ENCODE results near the gene OSTN. TPM values are rescaled to one million over a fixed set of nuclear protein-coding genes. Genes with fewer than 3 reads are reported as not detected.
"Not testable (repeated sequence)": the region's sequence is repeated elsewhere in the genome, so short reads cannot be mapped to it uniquely, and the experiment has no call there.

OSTN gene
- total RNA-seq, 1 experiment from 2014 or later = not detected

- BruUV-seq (replicated peaks); ATAC-seq; H3K4me3 ChIP-seq (replicated peaks in 1 of 2; ENCODE audit: low read depth in 1 of 2, low read length in 2 of 2): not testable (repeated sequence)
Measured at GRCh38 chr3:191185382-191185781, 13.7 kb upstream of the OSTN start.

GRCh38 chr3:191188246-191188645, 10.8 kb upstream of the OSTN start:
- H3K27me3 ChIP-seq (ENCODE audit: insufficient read depth, low read length); H3K4me1 ChIP-seq (ENCODE audit: control insufficient read depth in 1 of 2, insufficient read depth in 2 of 2, low read length in 2 of 2); H3K27ac ChIP-seq (ENCODE audit: low read depth, low read length); H3K9me2 ChIP-seq (ENCODE audit: insufficient read depth); RAD21 ChIA-PET (ENCODE audit: low non-redundant PET in 1 of 2, low total read pairs in 2 of 2, uncharacterized antibody in 2 of 2, unreplicated experiment in 2 of 2); ATAC-seq; H3K79me2 ChIP-seq (ENCODE audit: insufficient read depth, low read length); BruUV-seq (replicated peaks); POLR2A ChIA-PET; H3K9me3 ChIP-seq (ENCODE audit: control insufficient read depth in 1 of 2, insufficient read depth in 1 of 2, low read depth in 1 of 2, low read length in 2 of 2); CTCF ChIA-PET; H4K20me1 ChIP-seq (ENCODE audit: insufficient read depth); H2AFZ ChIP-seq (ENCODE audit: low read depth, low read length, poor library complexity, severe bottlenecking); DNase-seq (ENCODE audit: low read depth, low spot score); intact Hi-C loops (cut with micrococcal nuclease); H3K4me2 ChIP-seq (ENCODE audit: low read length); H3K9ac ChIP-seq (ENCODE audit: low read length); H3K4me3 ChIP-seq (replicated peaks in 1 of 2; ENCODE audit: low read depth in 1 of 2, low read length in 2 of 2); H3K36me3 ChIP-seq (ENCODE audit: control insufficient read depth in 1 of 2, insufficient read depth in 2 of 2, low read length in 2 of 2): not testable (repeated sequence)

More at GRCh38 chr3:191185382-191185781, 13.7 kb upstream of the OSTN start:
- H3K9me3 ChIP-seq (ENCODE audit: control insufficient read depth in 1 of 2, insufficient read depth in 1 of 2, low read depth in 1 of 2, low read length in 2 of 2); H3K36me3 ChIP-seq (ENCODE audit: control insufficient read depth in 1 of 2, insufficient read depth in 2 of 2, low read length in 2 of 2); H3K9ac ChIP-seq (ENCODE audit: low read length); H3K4me2 ChIP-seq (ENCODE audit: low read length); H3K27me3 ChIP-seq (ENCODE audit: insufficient read depth, low read length); intact Hi-C loops (cut with micrococcal nuclease); RAD21 ChIA-PET (ENCODE audit: low non-redundant PET in 1 of 2, low total read pairs in 2 of 2, uncharacterized antibody in 2 of 2, unreplicated experiment in 2 of 2); DNase-seq (ENCODE audit: low read depth, low spot score); H3K9me2 ChIP-seq (ENCODE audit: insufficient read depth); H4K20me1 ChIP-seq (ENCODE audit: insufficient read depth); H2AFZ ChIP-seq (ENCODE audit: low read depth, low read length, poor library complexity, severe bottlenecking); H3K27ac ChIP-seq (ENCODE audit: low read depth, low read length); H3K4me1 ChIP-seq (ENCODE audit: control insufficient read depth in 1 of 2, insufficient read depth in 2 of 2, low read length in 2 of 2); CTCF ChIA-PET; H3K79me2 ChIP-seq (ENCODE audit: insufficient read depth, low read length); POLR2A ChIA-PET: not testable (repeated sequence)

DNA sequence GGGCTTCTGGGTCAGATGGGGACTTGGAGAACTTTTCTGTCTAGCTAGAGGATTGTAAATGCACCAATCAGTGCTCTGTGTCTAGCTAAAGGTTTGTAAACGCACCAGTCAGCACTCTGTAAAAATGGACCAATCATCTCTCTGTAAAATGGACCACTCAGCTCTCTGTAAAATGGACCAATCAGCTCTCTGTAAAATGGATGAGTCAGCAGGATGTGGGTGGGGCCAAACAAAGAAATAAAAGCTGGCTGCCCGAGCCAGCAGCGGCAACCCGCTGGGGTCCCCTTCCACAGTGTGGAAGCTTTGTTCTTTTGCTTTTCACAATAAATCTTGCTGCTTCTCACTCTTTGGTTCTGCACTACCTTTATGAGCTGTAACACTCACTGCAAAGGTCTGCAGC, 6.8 kb upstream of the OSTN start:
- H3K4me3 ChIP-seq (replicated peaks in 1 of 2; ENCODE audit: low read depth in 1 of 2, low read length in 2 of 2); ATAC-seq; intact Hi-C loops (cut with micrococcal nuclease); H2AFZ ChIP-seq (ENCODE audit: low read depth, low read length, poor library complexity, severe bottlenecking); H3K27ac ChIP-seq (ENCODE audit: low read depth, low read length); CTCF ChIA-PET; H4K20me1 ChIP-seq (ENCODE audit: insufficient read depth); DNase-seq (ENCODE audit: low read depth, low spot score); RAD21 ChIA-PET (ENCODE audit: low non-redundant PET in 1 of 2, low total read pairs in 2 of 2, uncharacterized antibody in 2 of 2, unreplicated experiment in 2 of 2); H3K4me2 ChIP-seq (ENCODE audit: low read length); H3K79me2 ChIP-seq (ENCODE audit: insufficient read depth, low read length); POLR2A ChIA-PET; H3K9ac ChIP-seq (ENCODE audit: low read length); H3K36me3 ChIP-seq (ENCODE audit: control insufficient read depth in 1 of 2, insufficient read depth in 2 of 2, low read length in 2 of 2); H3K9me3 ChIP-seq (ENCODE audit: control insufficient read depth in 1 of 2, insufficient read depth in 1 of 2, low read depth in 1 of 2, low read length in 2 of 2); H3K9me2 ChIP-seq (ENCODE audit: insufficient read depth); BruUV-seq (replicated peaks); H3K27me3 ChIP-seq (ENCODE audit: insufficient read depth, low read length); H3K4me1 ChIP-seq (ENCODE audit: control insufficient read depth in 1 of 2, insufficient read depth in 2 of 2, low read length in 2 of 2): not testable (repeated sequence)

All from HCT116 (cell line).